Endothelial cell of umbilical vein (primary cell): ENCODE results near the gene SCYL3. TPM values are rescaled to one million over a fixed set of nuclear protein-coding genes. Genes with fewer than 3 reads are reported as not detected.

Experiments used
- BruUV-seq: library from RNA; stranded (reverse); fragments of 400-500 nt; replicated peaks from 2 replicates; lab custom pipeline; 2021; lab: Mats Ljungman, UMichigan
- CTCF ChIA-PET: fragments of 300-600, 350-600 bp; sonication (Branson Sonifier 250); formaldehyde crosslinking; loops from one replicate; lab custom pipeline; 2021; ENCODE audit warnings: antibody characterized with exemption, inconsistent platforms; lab: Charles Lee
- POLR2A ChIA-PET: fragments of 300-600, 350-600 bp; sonication (Branson Sonifier 250); formaldehyde crosslinking; loops from one replicate; lab custom pipeline; 2021; ENCODE audit warnings: antibody characterized with exemption, inconsistent platforms; lab: Charles Lee
- DNase-seq: peaks from one replicate; pipeline ENCODE4 v3.0.0-alpha.2; 2011; ENCODE audit warnings: low read depth, low spot score
- FAIRE-seq: peaks from 2 replicates; lab custom pipeline; 2011; peaks lifted over from hg19 to GRCh38; lab: Jason Lieb, UNC
- H2AFZ ChIP-seq: 2 replicates; pipeline ENCODE4 v1.6.0; 2012; ENCODE audit warnings: low read depth, low read length, control low read depth, inconsistent platforms
- H3K27ac ChIP-seq: 2 replicates; pipeline ENCODE4 v1.5.1; 2011; ENCODE audit warnings: low read depth, mild to moderate bottlenecking, control low read depth, low read length, moderate library complexity; ENCODE audit not compliant: insufficient read depth
- H3K27me3 ChIP-seq, 2 experiments: 2 replicates each; pipeline versions ENCODE4 v1.6.0 to v1.6.1; 2011; ENCODE audit warnings: low read length in 2 of 2, mixed read lengths in 1 of 2; ENCODE audit not compliant: control insufficient read depth in 2 of 2, insufficient read depth in 2 of 2
- H3K36me3 ChIP-seq, 2 experiments: 2 replicates in 1 of 2; 3 replicates in 1 of 2; pipeline ENCODE4 v1.5.1; 2011; ENCODE audit warnings: low read length in 2 of 2, mild to moderate bottlenecking in 1 of 2, moderate library complexity in 1 of 2; ENCODE audit not compliant: control insufficient read depth in 2 of 2, insufficient read depth in 2 of 2; ENCODE audit errors: extremely low read depth in 1 of 2
- H3K4me1 ChIP-seq: 3 replicates; pipeline ENCODE4 v1.5.1; 2011; ENCODE audit warnings: mild to moderate bottlenecking, low read length; ENCODE audit not compliant: control insufficient read depth, insufficient read depth; ENCODE audit errors: extremely low read depth
- H3K4me2 ChIP-seq: 2 replicates; pipeline ENCODE4 v1.6.1; 2011; ENCODE audit warnings: low read length, control low read depth, mixed read lengths; ENCODE audit not compliant: insufficient read depth
- H3K4me3 ChIP-seq, 3 experiments: fragments of 200-600 bp in 1 of 3; sonication (generic), shearing (Covaris generic) in 1 of 3; replicated peaks in 1 of 3; 2 replicates each; pipeline ENCODE4 v1.5.1; 2011 to 2016; ENCODE audit warnings: control low read depth in 3 of 3, low read length in 3 of 3, mild to moderate bottlenecking in 2 of 3, inconsistent platforms in 1 of 3, low read depth in 1 of 3, moderate library complexity in 1 of 3; ENCODE audit not compliant: insufficient read depth in 1 of 3
- H3K79me2 ChIP-seq: 2 replicates; pipeline ENCODE4 v1.6.0; 2012; ENCODE audit warnings: low read length, inconsistent platforms; ENCODE audit not compliant: control insufficient read depth, insufficient read depth
- H3K9ac ChIP-seq: replicated peaks from 2 replicates; pipeline ENCODE3; 2011; ENCODE audit warnings: low read length, control low read depth; ENCODE audit not compliant: insufficient read depth; ENCODE audit errors: extremely low read depth
- H3K9me1 ChIP-seq: replicated peaks from 3 replicates; pipeline ENCODE4 v1.6.0; 2011; ENCODE audit warnings: mild to moderate bottlenecking, low read length; ENCODE audit not compliant: control insufficient read depth, insufficient read depth; ENCODE audit errors: extremely low read depth
- H3K9me3 ChIP-seq: replicated peaks from 2 replicates; pipeline ENCODE4 v1.5.1; 2012; ENCODE audit warnings: low read length, inconsistent platforms; ENCODE audit not compliant: control insufficient read depth, insufficient read depth
- H4K20me1 ChIP-seq: replicated peaks from 2 replicates; pipeline ENCODE3; 2011; ENCODE audit warnings: mild to moderate bottlenecking, low read length; ENCODE audit not compliant: control insufficient read depth, insufficient read depth; ENCODE audit errors: extremely low read depth
- CTCF ChIP-seq, 2 donors: IDR thresholded peaks; 1 replicate in 1 of 2; 2 replicates in 1 of 2; pipeline ENCODE4 v1.5.1; 2011; ENCODE audit warnings: low read length in 2 of 2, mild to moderate bottlenecking in 2 of 2, moderate library complexity in 2 of 2, control low read depth in 1 of 2, inconsistent platforms in 1 of 2, low read depth in 1 of 2; ENCODE audit not compliant: insufficient read depth in 1 of 2; ENCODE audit errors: extremely low read depth in 1 of 2
- EZH2 ChIP-seq: IDR thresholded peaks from 2 replicates; pipeline ENCODE4 v1.6.1; 2012; ENCODE audit warnings: borderline replicate concordance, low read depth, mild to moderate bottlenecking, moderate library complexity, low read length, inconsistent platforms; ENCODE audit not compliant: severe bottlenecking
- FOS ChIP-seq: IDR thresholded peaks from 2 replicates; pipeline ENCODE4 v1.6.1; 2011; ENCODE audit warnings: mild to moderate bottlenecking, low read length, moderate library complexity, borderline replicate concordance; ENCODE audit not compliant: insufficient read depth
- GATA2 ChIP-seq: IDR thresholded peaks from 2 replicates; pipeline ENCODE4 v1.7.0; 2011; ENCODE audit warnings: low read depth, mild to moderate bottlenecking, moderate library complexity, mixed read lengths, low read length; ENCODE audit not compliant: insufficient read length, insufficient read depth
- JUN ChIP-seq: IDR thresholded peaks from 2 replicates; pipeline ENCODE4 v1.6.1; 2011; ENCODE audit warnings: borderline replicate concordance, low read depth; ENCODE audit not compliant: insufficient read length, insufficient read depth
- MYC ChIP-seq: IDR thresholded peaks from one replicate; pipeline ENCODE4 v1.6.1; 2011; ENCODE audit warnings: mild to moderate bottlenecking, low read depth, low read length
- POLR2A ChIP-seq: IDR thresholded peaks from 2 replicates; pipeline ENCODE4 v1.6.1; 2012; ENCODE audit warnings: low read depth, mild to moderate bottlenecking, control low read depth, low read length
- POLR2AphosphoS5 ChIP-seq: IDR thresholded peaks from 2 replicates; pipeline ENCODE4 v1.6.1; 2012; ENCODE audit warnings: low read depth, mild to moderate bottlenecking, control low read depth, low read length, moderate library complexity; ENCODE audit not compliant: insufficient read depth
- dilution Hi-C: fragments of 300-500 bp; cut with MboI; formaldehyde crosslinking; loops from one replicate; pipeline ENCODE4 v1.15.0; 2019; ENCODE audit warnings: low sequenced_read_pairs; ENCODE audit not compliant: extremely low pct_ligation_motif_present
- intact Hi-C: fragments of 100-400 bp; cut with micrococcal nuclease; formaldehyde crosslinking; loops from one replicate; pipeline ENCODE4 v1.10.0; 2022
- polyA plus RNA-seq, 4 experiments: library from polyadenylated mRNA; depleted of rRNA in 3 of 4; stranded (reverse) in 3 of 4; unstranded in 1 of 4; fragments of >200 nt; gene quantifications; 2 replicates each; pipeline versions ENCODE4 v1.2.1 to v1.2.3, GENCODE V29; 2011 to 2012; ENCODE audit warnings: missing spikeins in 1 of 4
- total RNA-seq: library from RNA; stranded (reverse); gene quantifications from 2 replicates; pipeline ENCODE4 v1.2.3, GENCODE V29; 2021
- TF ChIP-seq, protein P1 (sequence below): IDR thresholded peaks from 2 replicates; pipeline ENCODE4 v1.6.1; 2011; ENCODE audit not compliant: insufficient read depth, insufficient read length

The SCYL3 gene
- total and polyA plus RNA-seq, 2 donors (not counting 3 experiments of a cell fraction or from before 2014, with no cell fraction given), result 3.3 to 6.2 TPM

DNA sequence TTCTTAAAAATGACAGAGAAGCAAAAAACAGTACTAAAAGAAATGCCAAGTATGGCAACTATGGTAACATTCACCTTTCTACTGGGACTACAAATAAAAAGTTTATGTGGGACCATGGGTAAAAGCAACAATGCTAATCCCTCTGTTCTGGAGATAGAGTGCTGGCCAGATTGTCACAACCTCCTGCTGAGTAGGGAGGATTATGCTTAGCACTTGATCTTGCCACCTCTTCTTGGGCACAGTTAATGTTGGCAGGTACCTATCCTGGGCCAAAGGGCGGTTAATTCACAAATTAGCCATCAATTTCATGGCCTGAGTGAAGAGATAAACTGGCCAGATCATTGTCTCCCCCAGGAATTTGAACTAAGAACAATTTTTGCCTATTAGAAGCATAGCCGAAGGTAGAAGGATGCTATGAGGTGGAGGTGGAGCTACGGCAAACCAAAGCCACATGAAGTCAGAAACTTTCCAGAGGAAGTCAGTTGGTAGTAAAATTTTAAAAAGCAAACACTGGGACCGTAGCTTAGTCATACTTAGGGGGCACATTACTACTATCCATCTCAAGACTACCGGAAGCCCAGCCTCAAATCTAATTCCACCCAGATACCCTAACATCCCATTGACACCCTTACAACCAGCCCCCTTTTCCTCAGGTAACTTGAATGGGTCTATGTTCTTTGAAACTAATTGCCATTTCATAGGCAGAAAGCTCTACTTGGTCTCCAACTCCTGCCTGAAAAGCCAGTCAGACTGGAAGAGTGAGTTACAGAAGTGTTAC lies 2.7 kb downstream of the SCYL3 start:
- Histone ChIP-seq H3K9me1 (no peaks in the 10 kb centered on the region), H3K36me3 (peaks cover 0 to 5% of the 10 kb centered on the region in 2 experiments), H3K9ac (no peak overlapping the region), H3K4me1 (peaks cover 16% of the 10 kb centered on the region), H3K9me3 (no peaks in the 10 kb centered on the region), H3K27me3 (no peaks in the 10 kb centered on the region), H3K4me2 (no peak overlapping the region), H2AFZ (no peak overlapping the region), H4K20me1 (no peaks in the 10 kb centered on the region), H3K4me3 (no peak overlapping the region), H3K27ac (no peak overlapping the region), H3K79me2 (peaks cover 23% of the 10 kb centered on the region)
- TF ChIP-seq POLR2AphosphoS5, result no peak
- TF ChIP-seq EZH2, result no peak
- no peak for TF ChIP-seq FOS
- TF ChIP-seq POLR2A, result no peak
- TF ChIP-seq GATA2, result no peak
- TF ChIP-seq MYC, result no peak
- no peak for TF ChIP-seq JUN
- TF ChIP-seq, protein P1, sequence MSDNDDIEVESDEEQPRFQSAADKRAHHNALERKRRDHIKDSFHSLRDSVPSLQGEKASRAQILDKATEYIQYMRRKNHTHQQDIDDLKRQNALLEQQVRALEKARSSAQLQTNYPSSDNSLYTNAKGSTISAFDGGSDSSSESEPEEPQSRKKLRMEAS, result no peak
- TF ChIP-seq CTCF (IDR thresholded peaks at IDR 0.05; ENCODE audit: extremely low read depth in 1 of 2, insufficient read depth in 1 of 2, low read depth in 1 of 2, low read length in 2 of 2), result no peak
- FAIRE-seq, result no peak
- ChIA-PET CTCF (interaction anchor here (0.9 kb wide), 1 partner anchor 32 kb away, joined by 3 read pairs; no protein-coding TSS in a partner anchor), POLR2A (no interaction called here)
- DNase-seq, result peak; percentile 26
- BruUV-seq, result no TSS peak
- dilution Hi-C loops, result no loop called here
- intact Hi-C loops, result loop anchor here (5.0 kb wide), 4 partner anchors 51 to 784 kb away; partner anchors contain the start of genes ATP1B1 and GORAB
